C4-2B (cell line): ENCODE results near the gene SRSF4.
"Not testable (repeated sequence)": the region's sequence is repeated elsewhere in the genome, so short reads cannot be mapped to it uniquely, and the experiment has no call there.

Source experiments
- H3K27ac ChIP-seq: fragments of 450-650 bp; 2 replicates; pipeline ENCODE4 v1.5.1; 2017
- CTCF ChIP-seq: fragments of 450-650 bp; conservative IDR thresholded peaks from 2 replicates; pipeline ENCODE4 v1.5.1; 2017; ENCODE audit warnings: mild to moderate bottlenecking
- ZFX ChIP-seq: fragments of 450-650 bp; IDR thresholded peaks from 2 replicates; pipeline ENCODE4 v1.6.1; 2017

SRSF4 gene

GRCh38 chr1:29120947-29121485, 60.7 kb downstream of the SRSF4 start:
- no peak overlapping the region for H3K27ac ChIP-seq
- no peak for TF ChIP-seq ZFX
- no peak; the same call in 1 of the 2 replicates for TF ChIP-seq CTCF

GRCh38 chr1:29120367-29120766, 61.3 kb downstream of the SRSF4 start:
- TF ChIP-seq ZFX (no peak), CTCF (no peak)
- no peak overlapping the region for H3K27ac ChIP-seq

GRCh38 chr1:29119121-29119929, 62.4 kb downstream of the SRSF4 start:
- TF ChIP-seq CTCF (no peak), ZFX (no peak)
- H3K27ac ChIP-seq = no peak overlapping the region

GRCh38 chr1:29117381-29117780, 64.3 kb downstream of the SRSF4 start:
- no peak for TF ChIP-seq CTCF
- TF ChIP-seq ZFX = no peak
- H3K27ac ChIP-seq = no peak overlapping the region

GRCh38 chr1:29114654-29115053, 67.0 kb downstream of the SRSF4 start:
- no peak for TF ChIP-seq CTCF
- TF ChIP-seq ZFX = no peak
- no peak overlapping the region for H3K27ac ChIP-seq

GRCh38 chr1:29113413-29114117, 68.1 kb downstream of the SRSF4 start:
- H3K27ac ChIP-seq = no peak overlapping the region
- TF ChIP-seq ZFX (no peak), CTCF (no peak)

GRCh38 chr1:29112705-29113412, 68.8 kb downstream of the SRSF4 start:
- H3K27ac ChIP-seq = no peak overlapping the region
- TF ChIP-seq ZFX (no peak), CTCF (no peak)

GRCh38 chr1:29108041-29108440, 73.7 kb downstream of the SRSF4 start:
- not testable (repeated sequence) for H3K27ac ChIP-seq
